H1 (cell line): Measurements from ENCODE around the gene PTMS.

Experiments
- CBX5 ChIP-seq: fragments of 300-800, 300-1000 bp; sonication (generic); IDR thresholded peaks from 2 replicates; pipeline ENCODE4 v1.7.1; 2016; ENCODE audit warnings: antibody characterized with exemption, low read length, low read depth
- CHD2 ChIP-seq: IDR thresholded peaks from 2 replicates; pipeline ENCODE4 v1.6.1; 2012; ENCODE audit warnings: low read length, improper control_type of control experiment
- CTBP2 ChIP-seq: IDR thresholded peaks from 2 replicates; pipeline ENCODE4 v1.7.0; 2011; ENCODE audit warnings: borderline replicate concordance, mild to moderate bottlenecking, moderate library complexity, mixed read lengths, low read length; ENCODE audit not compliant: insufficient read depth, insufficient read length
- EP300 ChIP-seq, 2 experiments: IDR thresholded peaks; 1 replicate in 1 of 2; 2 replicates in 1 of 2; pipeline ENCODE4 v1.6.1; 2011 to 2012; ENCODE audit warnings: low read depth in 2 of 2, low read length in 2 of 2, mild to moderate bottlenecking in 2 of 2, borderline replicate concordance in 1 of 2, inconsistent platforms in 1 of 2, moderate library complexity in 1 of 2
- EZH2 ChIP-seq: fragments of 200-600 bp; sonication (generic); IDR thresholded peaks from 2 replicates; pipeline ENCODE4 v1.7.1; 2012; ENCODE audit warnings: low read depth, mild to moderate bottlenecking, moderate library complexity, low read length, inconsistent platforms; ENCODE audit not compliant: severe bottlenecking
- FOSL1 ChIP-seq: IDR thresholded peaks from 2 replicates; pipeline ENCODE4 v1.6.1; 2011; ENCODE audit warnings: mild to moderate bottlenecking, low read depth, low read length, moderate library complexity; ENCODE audit not compliant: insufficient read depth
- POLR2A ChIP-seq, 2 experiments: IDR thresholded peaks; 1 replicate in 1 of 2; 2 replicates in 1 of 2; pipeline ENCODE4 v1.6.1; 2011; ENCODE audit warnings: low read depth in 2 of 2, low read length in 2 of 2, mild to moderate bottlenecking in 2 of 2; ENCODE audit errors: control extremely low read depth in 1 of 2
- POLR2AphosphoS5 ChIP-seq: IDR thresholded peaks from 2 replicates; pipeline ENCODE4 v1.6.1; 2011; ENCODE audit warnings: low read depth, low read length
- RXRA ChIP-seq: IDR thresholded peaks from 2 replicates; pipeline ENCODE4 v1.6.1; 2011; ENCODE audit warnings: low read depth, mild to moderate bottlenecking, low read length, moderate library complexity; ENCODE audit not compliant: insufficient read depth
- SAP30 ChIP-seq: fragments of 300-600 bp; sonication (generic); IDR thresholded peaks from 2 replicates; pipeline ENCODE4 v1.7.1; 2012; ENCODE audit warnings: low read length, moderate library complexity, mild to moderate bottlenecking, inconsistent platforms; ENCODE audit not compliant: insufficient read depth, insufficient replicate concordance
- SIN3A ChIP-seq, 2 experiments: IDR thresholded peaks in 1 of 2; conservative IDR thresholded peaks in 1 of 2; 2 replicates each; pipeline ENCODE4 v1.6.1; 2011 to 2012; ENCODE audit warnings: low read length in 2 of 2, improper control_type of control experiment in 1 of 2, low read depth in 1 of 2, mild to moderate bottlenecking in 1 of 2
- TAF1 ChIP-seq: IDR thresholded peaks from 2 replicates; pipeline ENCODE4 v1.6.1; 2011; ENCODE audit warnings: mild to moderate bottlenecking, low read depth, low read length
- YY1 ChIP-seq: IDR thresholded peaks from 2 replicates; pipeline ENCODE4 v1.6.1; 2011; ENCODE audit warnings: low read depth, mild to moderate bottlenecking, low read length
- TF ChIP-seq, protein P1 (sequence below), 3 experiments: IDR thresholded peaks; 1 replicate in 2 of 3; 2 replicates in 1 of 3; pipeline versions ENCODE4 v1.5.1 to v1.6.1; 2011; ENCODE audit warnings: low read length in 3 of 3, mild to moderate bottlenecking in 3 of 3, inconsistent platforms in 2 of 3, low read depth in 1 of 3, moderate library complexity in 1 of 3; ENCODE audit not compliant: insufficient read depth in 1 of 3; ENCODE audit errors: control extremely low read depth in 1 of 3

- TF ChIP-seq CBX5: no peak
- no peak for TF ChIP-seq YY1
- no peak for TF ChIP-seq CHD2
- no peak for TF ChIP-seq TAF1
- no peak for TF ChIP-seq POLR2AphosphoS5
- no peak for TF ChIP-seq CTBP2
- TF ChIP-seq, protein P1, sequence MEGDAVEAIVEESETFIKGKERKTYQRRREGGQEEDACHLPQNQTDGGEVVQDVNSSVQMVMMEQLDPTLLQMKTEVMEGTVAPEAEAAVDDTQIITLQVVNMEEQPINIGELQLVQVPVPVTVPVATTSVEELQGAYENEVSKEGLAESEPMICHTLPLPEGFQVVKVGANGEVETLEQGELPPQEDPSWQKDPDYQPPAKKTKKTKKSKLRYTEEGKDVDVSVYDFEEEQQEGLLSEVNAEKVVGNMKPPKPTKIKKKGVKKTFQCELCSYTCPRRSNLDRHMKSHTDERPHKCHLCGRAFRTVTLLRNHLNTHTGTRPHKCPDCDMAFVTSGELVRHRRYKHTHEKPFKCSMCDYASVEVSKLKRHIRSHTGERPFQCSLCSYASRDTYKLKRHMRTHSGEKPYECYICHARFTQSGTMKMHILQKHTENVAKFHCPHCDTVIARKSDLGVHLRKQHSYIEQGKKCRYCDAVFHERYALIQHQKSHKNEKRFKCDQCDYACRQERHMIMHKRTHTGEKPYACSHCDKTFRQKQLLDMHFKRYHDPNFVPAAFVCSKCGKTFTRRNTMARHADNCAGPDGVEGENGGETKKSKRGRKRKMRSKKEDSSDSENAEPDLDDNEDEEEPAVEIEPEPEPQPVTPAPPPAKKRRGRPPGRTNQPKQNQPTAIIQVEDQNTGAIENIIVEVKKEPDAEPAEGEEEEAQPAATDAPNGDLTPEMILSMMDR (IDR thresholded peaks at IDR 0.05; ENCODE audit: control extremely low read depth in 1 of 3, insufficient read depth in 1 of 3, low read depth in 1 of 3, low read length in 3 of 3): no peak
- TF ChIP-seq EP300 (IDR thresholded peaks at IDR 0.05; ENCODE audit: borderline replicate concordance in 1 of 2, low read depth in 2 of 2, low read length in 2 of 2): no peak
- no peak for TF ChIP-seq EZH2
- no peak for TF ChIP-seq FOSL1
- no peak for TF ChIP-seq SAP30
- no peak for TF ChIP-seq POLR2A (IDR thresholded peaks at IDR 0.05; ENCODE audit: control extremely low read depth in 1 of 2, low read depth in 2 of 2, low read length in 2 of 2)
- no peak for TF ChIP-seq SIN3A (conservative IDR thresholded peaks at IDR 0.05 in 1 of 2, IDR thresholded peaks at IDR 0.05 in 1 of 2; ENCODE audit: low read depth in 1 of 2, low read length in 2 of 2)
- no peak for TF ChIP-seq RXRA
Observed at GRCh38 chr12:6792522-6793201, 26.5 kb downstream of the PTMS start.
